Activated CD8-positive, alpha-beta T cell treated with anti-CD3 and anti-CD28 coated beads for 36 hours (primary cell): ENCODE data around the gene ETV1. TPM values are rescaled to one million over a fixed set of nuclear protein-coding genes. Genes with fewer than 3 reads are reported as not detected.

Source experiments
- ATAC-seq: fragments of 200-7000 bp; cut with Tn5 transposase; one replicate; pipeline ENCODE4 v1.10.0; 2021; ENCODE audit warnings: mild to moderate bottlenecking, moderate library complexity
- CTCF ChIA-PET: fragments of 350-600 bp; sonication (Branson Sonifier 250); formaldehyde crosslinking; loops from one replicate; lab custom pipeline; 2021; ENCODE audit warnings: antibody characterized with exemption; lab: Charles Lee
- POLR2A ChIA-PET: fragments of 350-600 bp; sonication (Branson Sonifier 250); formaldehyde crosslinking; loops from one replicate; lab custom pipeline; 2021; ENCODE audit warnings: antibody characterized with exemption; lab: Charles Lee
- DNase-seq: peaks from one replicate; pipeline ENCODE4 v3.0.0-alpha.2; 2020
- H3K27ac Mint-ChIP-seq: one replicate; pipeline ENCODE4 v1.8.0; 2021; ENCODE audit warnings: mild to moderate bottlenecking, mixed read lengths
- H3K27me3 Mint-ChIP-seq: one replicate; pipeline ENCODE4 v1.8.0; 2021; ENCODE audit warnings: mixed read lengths
- H3K36me3 Mint-ChIP-seq: one replicate; pipeline ENCODE4 v1.8.0; 2021; ENCODE audit warnings: low read depth, mixed read lengths
- H3K4me1 Mint-ChIP-seq: one replicate; pipeline ENCODE4 v1.8.0; 2021; ENCODE audit warnings: low read depth, mixed read lengths
- H3K4me3 Mint-ChIP-seq: one replicate; pipeline ENCODE4 v1.8.0; 2021; ENCODE audit warnings: mild to moderate bottlenecking, moderate library complexity, mixed read lengths
- H3K9me3 Mint-ChIP-seq: one replicate; pipeline ENCODE4 v1.8.0; 2021; ENCODE audit warnings: mixed read lengths
- intact Hi-C: fragments of 100-400 bp; cut with micrococcal nuclease; formaldehyde crosslinking; loops from one replicate; pipeline ENCODE4 v1.10.0; 2022
- total RNA-seq, 2 experiments: library from RNA; stranded (reverse); gene quantifications; one replicate each; pipeline ENCODE4 v1.2.3, GENCODE V29; 2021
- TF ChIP-seq, protein P1 (sequence below): fragments of 200-600 bp; IDR thresholded peaks from one replicate; pipeline ENCODE4 v1.8.0; 2022; ENCODE audit warnings: antibody characterized with exemption, mild to moderate bottlenecking

ETV1 gene
- total RNA-seq, result under 1 TPM; 0.18 to 0.56 TPM

DNA sequence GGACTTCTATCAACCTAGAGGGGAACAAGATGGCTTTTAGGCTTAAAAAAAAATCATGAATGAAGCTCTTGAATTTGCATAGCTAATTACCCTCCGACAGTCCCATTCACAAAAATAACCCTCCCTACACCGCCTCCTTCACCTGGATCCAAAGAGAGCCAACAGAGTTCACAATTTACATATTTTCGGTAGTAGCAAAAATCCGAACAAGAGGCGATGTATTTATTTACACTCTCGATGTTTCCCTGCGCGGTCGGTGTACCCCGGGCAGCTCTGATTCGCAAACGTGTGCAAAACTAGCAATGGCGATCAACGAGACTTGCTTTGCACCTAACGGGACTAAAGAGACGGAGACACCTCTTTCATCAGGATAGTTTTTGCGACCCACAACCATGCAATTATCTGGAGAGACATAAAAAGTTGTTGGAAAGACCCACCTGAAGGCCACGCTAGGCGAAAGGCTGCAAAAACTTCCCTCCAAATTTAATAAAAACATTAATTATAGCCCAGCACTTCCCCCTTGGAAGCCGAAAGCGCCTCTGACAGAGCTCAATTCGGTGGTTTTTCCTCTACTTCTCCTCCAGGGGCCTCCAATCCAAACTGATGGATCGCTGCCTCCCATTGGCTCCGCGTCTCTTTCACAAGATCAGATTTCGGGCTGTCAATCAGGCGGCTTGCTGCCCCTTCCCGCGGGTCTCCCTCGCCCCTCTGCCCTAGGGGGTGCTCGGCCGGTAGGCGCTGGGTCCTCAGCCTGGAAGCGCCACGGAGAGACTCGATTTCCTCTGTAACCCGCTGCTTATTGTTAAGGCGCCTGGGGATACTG is at the start of gene ETV1:
Gene ETV1 (minus strand): TSS at position 541 of the 823 bp plus-strand sequence. CDS start 614 bp downstream, outside the sequence.
- Mint-ChIP-seq H3K27me3 (peaks cover 2% of the 10 kb centered on the region), H3K27ac (no peak within 1 kb of the TSS), H3K9me3 (no peaks in the 10 kb centered on the region), H3K4me3 (no peak within 1 kb of the TSS), H3K36me3 (no peaks in the 10 kb centered on the region), H3K4me1 (no peaks in the 10 kb centered on the region)
- DNase-seq (peak; percentile 6), ATAC-seq (no peak)
- TF ChIP-seq, protein P1, sequence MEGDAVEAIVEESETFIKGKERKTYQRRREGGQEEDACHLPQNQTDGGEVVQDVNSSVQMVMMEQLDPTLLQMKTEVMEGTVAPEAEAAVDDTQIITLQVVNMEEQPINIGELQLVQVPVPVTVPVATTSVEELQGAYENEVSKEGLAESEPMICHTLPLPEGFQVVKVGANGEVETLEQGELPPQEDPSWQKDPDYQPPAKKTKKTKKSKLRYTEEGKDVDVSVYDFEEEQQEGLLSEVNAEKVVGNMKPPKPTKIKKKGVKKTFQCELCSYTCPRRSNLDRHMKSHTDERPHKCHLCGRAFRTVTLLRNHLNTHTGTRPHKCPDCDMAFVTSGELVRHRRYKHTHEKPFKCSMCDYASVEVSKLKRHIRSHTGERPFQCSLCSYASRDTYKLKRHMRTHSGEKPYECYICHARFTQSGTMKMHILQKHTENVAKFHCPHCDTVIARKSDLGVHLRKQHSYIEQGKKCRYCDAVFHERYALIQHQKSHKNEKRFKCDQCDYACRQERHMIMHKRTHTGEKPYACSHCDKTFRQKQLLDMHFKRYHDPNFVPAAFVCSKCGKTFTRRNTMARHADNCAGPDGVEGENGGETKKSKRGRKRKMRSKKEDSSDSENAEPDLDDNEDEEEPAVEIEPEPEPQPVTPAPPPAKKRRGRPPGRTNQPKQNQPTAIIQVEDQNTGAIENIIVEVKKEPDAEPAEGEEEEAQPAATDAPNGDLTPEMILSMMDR, result no peak
- ChIA-PET CTCF (interaction anchor here (0.6 to 1.3 kb wide), 2 partner anchors 576 to 702 kb away, joined by 3 read pairs; no protein-coding TSS in a partner anchor), POLR2A (no interaction called here)
- intact Hi-C loops, result no loop called here

DNA sequence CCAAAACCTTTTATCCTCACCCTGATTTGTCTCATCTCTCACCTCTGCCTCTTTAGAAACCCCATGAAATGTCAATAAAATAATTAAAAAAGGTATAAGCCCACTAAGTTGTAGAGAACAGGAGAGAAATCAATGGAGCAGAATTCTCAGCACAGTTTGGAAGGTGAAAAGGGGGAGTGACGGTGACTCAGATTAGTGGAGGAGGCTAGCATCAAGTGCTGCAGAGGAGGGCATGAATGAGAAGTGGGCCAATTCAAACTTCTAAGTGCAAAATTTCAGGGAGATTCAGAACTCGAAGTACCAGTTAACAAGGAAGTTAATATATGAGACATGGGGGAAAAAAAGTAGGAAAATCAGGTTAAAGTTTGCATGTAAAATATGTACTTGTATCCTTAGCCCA is 34.9 kb upstream of the ETV1 start:
- Mint-ChIP-seq H3K4me1 (no peaks in the 10 kb centered on the region), H3K9me3 (no peaks in the 10 kb centered on the region), H3K4me3 (no peak overlapping the region), H3K27me3 (no peaks in the 10 kb centered on the region), H3K36me3 (no peaks in the 10 kb centered on the region), H3K27ac (no peak overlapping the region)
- TF ChIP-seq, protein P1, result no peak
- ChIA-PET POLR2A (no interaction called here), CTCF (no interaction called here)
- DNase-seq (no peak), ATAC-seq (no peak)
- intact Hi-C loops, result no loop called here

DNA sequence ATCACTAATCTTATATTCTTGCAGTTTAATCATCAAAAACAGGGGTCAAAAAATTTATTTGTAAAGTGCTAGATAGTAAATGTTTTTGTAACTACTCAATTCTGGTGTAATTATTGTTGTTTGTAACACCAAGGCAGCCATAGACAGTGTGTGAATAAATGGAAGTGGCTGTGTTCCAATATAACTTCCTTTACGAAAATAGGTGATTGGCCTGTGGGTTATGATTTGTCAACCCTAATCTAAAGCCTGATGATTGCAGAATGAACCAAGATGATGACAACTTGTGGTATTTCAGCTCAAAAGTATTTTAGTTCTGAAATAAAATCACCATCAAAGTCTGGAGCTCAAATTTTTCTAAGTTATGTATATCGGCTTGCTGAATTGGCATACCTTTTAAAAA is 34.4 kb upstream of the ETV1 start:
- H3K9me3 Mint-ChIP-seq, result no peaks in the 10 kb centered on the region
- ATAC-seq (no peak), DNase-seq (no peak)
- H3K27ac Mint-ChIP-seq, result no peak overlapping the region
- H3K27me3 Mint-ChIP-seq, result no peaks in the 10 kb centered on the region
- H3K4me3 Mint-ChIP-seq, result no peak overlapping the region
- ChIA-PET POLR2A (no interaction called here), CTCF (no interaction called here)
- TF ChIP-seq, protein P1, result no peak
- H3K4me1 Mint-ChIP-seq, result no peaks in the 10 kb centered on the region
- intact Hi-C loops, result no loop called here
- no peaks in the 10 kb centered on the region for H3K36me3 Mint-ChIP-seq

DNA sequence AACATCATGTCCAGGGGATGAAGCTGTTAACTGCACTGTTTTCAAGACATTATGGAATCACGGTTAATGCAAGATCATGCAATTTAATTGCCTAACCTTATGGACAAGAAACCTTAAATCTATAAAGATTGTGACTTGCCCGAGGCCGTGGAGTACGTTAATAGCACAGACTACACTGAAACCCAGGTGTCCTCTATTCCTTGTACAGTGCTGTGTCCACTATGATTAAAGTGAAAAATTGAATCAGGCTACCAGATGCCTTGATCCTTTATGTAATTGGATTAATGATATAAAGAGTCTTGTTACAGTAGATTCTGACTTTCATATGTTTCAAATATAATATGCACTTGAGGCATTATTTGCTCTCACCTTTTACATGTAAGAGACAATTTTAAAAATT is 33.9 kb upstream of the ETV1 start:
- POLR2A ChIA-PET, result no interaction called here
- no peak for DNase-seq
- H3K27me3 Mint-ChIP-seq, result no peaks in the 10 kb centered on the region
- TF ChIP-seq, protein P1, result no peak
- no peaks in the 10 kb centered on the region for H3K36me3 Mint-ChIP-seq
- H3K4me3 Mint-ChIP-seq, result no peak overlapping the region
- no peak for ATAC-seq
- intact Hi-C loops, result no loop called here
- no peaks in the 10 kb centered on the region for H3K4me1 Mint-ChIP-seq
- H3K9me3 Mint-ChIP-seq, result peaks cover 2% of the 10 kb centered on the region
- H3K27ac Mint-ChIP-seq, result no peak overlapping the region
- CTCF ChIA-PET, result no interaction called here

DNA sequence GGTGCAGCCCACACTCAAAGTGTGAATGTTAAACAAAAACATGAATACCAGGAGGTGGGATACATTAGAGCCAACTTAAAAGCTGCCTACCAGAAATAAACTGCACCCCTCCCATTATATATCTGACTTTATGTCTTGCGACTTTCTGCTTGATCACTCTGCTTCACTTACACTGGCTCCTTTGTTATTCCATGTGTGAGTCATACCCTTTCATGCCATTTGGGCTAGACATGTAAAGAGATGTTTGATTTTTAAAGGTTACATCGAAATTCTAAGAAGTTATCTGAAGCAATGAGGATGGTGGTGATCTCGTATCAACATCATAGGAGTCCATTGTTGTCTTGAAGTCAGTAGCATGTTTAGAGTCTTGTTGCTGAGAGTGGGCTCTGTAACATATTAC is 31.6 kb upstream of the ETV1 start:
- Mint-ChIP-seq H3K9me3 (peaks cover 2% of the 10 kb centered on the region), H3K4me3 (no peak overlapping the region), H3K36me3 (no peaks in the 10 kb centered on the region), H3K27me3 (no peaks in the 10 kb centered on the region), H3K4me1 (no peaks in the 10 kb centered on the region), H3K27ac (no peak overlapping the region)
- POLR2A ChIA-PET, result no interaction called here
- TF ChIP-seq, protein P1, result no peak
- CTCF ChIA-PET, result no interaction called here
- DNase-seq, result no peak
- intact Hi-C loops, result no loop called here
- no peak for ATAC-seq
